KMS-11 (cell line): Measurements from ENCODE around the gene COL26A1.

ENCODE experiments used
- H2AFZ ChIP-seq: fragments of 200-600 bp; sonication (generic); 2 replicates; pipeline ENCODE4 v1.6.1; 2016; ENCODE audit warnings: antibody characterized with exemption, mixed run types, low read depth
- H3K27ac ChIP-seq: fragments of 200-600 bp; sonication (generic); 2 replicates; pipeline ENCODE4 v1.6.1; 2016; ENCODE audit warnings: mild to moderate bottlenecking, mixed run types
- H3K27me3 ChIP-seq: fragments of 200-600 bp; sonication (generic); 2 replicates; pipeline ENCODE4 v1.6.1; 2017; ENCODE audit warnings: mild to moderate bottlenecking, low read depth, mixed run types, moderate library complexity; ENCODE audit not compliant: insufficient read depth
- H3K36me3 ChIP-seq: fragments of 200-600 bp; sonication (generic); 2 replicates; pipeline ENCODE4 v1.6.1; 2017; ENCODE audit warnings: mild to moderate bottlenecking, mixed run types; ENCODE audit not compliant: insufficient read depth
- H3K4me1 ChIP-seq: fragments of 200-600 bp; sonication (generic); 2 replicates; pipeline ENCODE4 v1.6.1; 2016; ENCODE audit warnings: mild to moderate bottlenecking, low read depth, mixed run types; ENCODE audit not compliant: poor library complexity, severe bottlenecking
- H3K4me2 ChIP-seq: fragments of 200-600 bp; sonication (generic); 2 replicates; pipeline ENCODE4 v1.7.0; 2016; ENCODE audit warnings: mild to moderate bottlenecking, mixed run types
- H3K4me3 ChIP-seq: fragments of 200-600 bp; sonication (generic); IDR thresholded peaks from 2 replicates; pipeline ENCODE4 v1.6.1; 2017; ENCODE audit warnings: low read depth, low read length, mixed read lengths; ENCODE audit not compliant: insufficient read depth
- H3K79me2 ChIP-seq: fragments of 200-600 bp; sonication (generic); 2 replicates; pipeline ENCODE4 v1.6.1; 2016; ENCODE audit warnings: low read depth, mixed run types; ENCODE audit not compliant: insufficient read depth
- H3K9ac ChIP-seq: fragments of 200-600 bp; sonication (generic); 2 replicates; pipeline ENCODE4 v1.6.1; 2016; ENCODE audit warnings: mild to moderate bottlenecking, mixed run types
- H4K20me1 ChIP-seq: fragments of 200-600 bp; sonication (generic); 2 replicates; pipeline ENCODE4 v1.6.1; 2016; ENCODE audit warnings: mild to moderate bottlenecking, mixed run types; ENCODE audit not compliant: insufficient read depth
- TF ChIP-seq, protein P1 (sequence below): fragments of 200-600 bp; sonication (generic); conservative IDR thresholded peaks from 2 replicates; pipeline ENCODE4 v1.6.1; 2017; ENCODE audit warnings: low read depth, mild to moderate bottlenecking, antibody characterized with exemption, low read length, moderate library complexity, mixed read lengths

Gene COL26A1

DNA sequence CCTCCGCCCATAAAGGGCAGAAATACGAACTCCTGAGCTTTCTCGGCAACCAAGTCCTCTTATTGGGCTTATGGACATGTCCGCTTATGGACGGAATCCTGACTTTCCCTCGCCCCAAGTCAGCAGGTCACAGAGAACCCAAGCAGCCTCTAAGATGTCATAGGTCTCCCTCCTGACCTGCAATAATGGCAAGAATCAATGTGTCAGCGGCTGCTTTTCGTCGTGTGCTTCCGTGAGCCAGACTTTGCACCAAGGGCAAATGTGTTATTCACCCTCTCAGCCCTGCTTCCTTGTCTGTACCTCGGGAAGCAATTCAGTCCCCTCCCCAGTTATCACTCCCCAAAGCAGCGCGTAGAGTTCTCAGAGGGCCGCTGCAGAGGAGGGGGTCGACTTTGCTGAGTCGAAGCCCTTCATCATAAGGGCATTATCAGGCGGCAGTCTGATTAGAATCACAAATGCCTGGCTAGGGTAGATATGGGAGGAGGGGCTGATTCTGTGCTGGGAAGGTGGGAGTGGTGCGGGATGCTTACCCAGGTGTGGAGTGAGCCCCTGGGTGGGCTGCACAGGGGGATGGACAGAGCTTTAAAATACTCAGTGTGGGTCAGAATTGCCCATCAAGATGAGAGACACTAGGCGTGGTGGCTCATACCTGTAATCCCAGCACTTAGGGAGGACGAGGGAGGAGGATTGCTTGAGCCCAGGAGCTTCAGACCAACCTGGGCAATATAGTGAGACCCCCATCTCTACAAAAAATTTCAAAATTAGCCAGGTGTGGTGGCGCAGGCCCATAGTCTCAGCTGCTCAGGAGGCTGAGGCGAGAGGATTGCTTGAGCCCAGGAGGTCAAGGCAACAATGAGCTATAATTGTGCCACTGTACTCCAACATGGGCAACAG lies 36.0 kb downstream of the COL26A1 start:
- Histone ChIP-seq H3K27ac (no peak overlapping the region), H3K4me1 (no peaks in the 10 kb centered on the region), H2AFZ (no peak overlapping the region), H3K9ac (no peak overlapping the region), H3K79me2 (no peaks in the 10 kb centered on the region), H3K27me3 (peaks cover 69% of the 10 kb centered on the region), H3K36me3 (no peaks in the 10 kb centered on the region), H4K20me1 (no peaks in the 10 kb centered on the region), H3K4me3 (no peak overlapping the region), H3K4me2 (no peak overlapping the region)
- TF ChIP-seq, protein P1, sequence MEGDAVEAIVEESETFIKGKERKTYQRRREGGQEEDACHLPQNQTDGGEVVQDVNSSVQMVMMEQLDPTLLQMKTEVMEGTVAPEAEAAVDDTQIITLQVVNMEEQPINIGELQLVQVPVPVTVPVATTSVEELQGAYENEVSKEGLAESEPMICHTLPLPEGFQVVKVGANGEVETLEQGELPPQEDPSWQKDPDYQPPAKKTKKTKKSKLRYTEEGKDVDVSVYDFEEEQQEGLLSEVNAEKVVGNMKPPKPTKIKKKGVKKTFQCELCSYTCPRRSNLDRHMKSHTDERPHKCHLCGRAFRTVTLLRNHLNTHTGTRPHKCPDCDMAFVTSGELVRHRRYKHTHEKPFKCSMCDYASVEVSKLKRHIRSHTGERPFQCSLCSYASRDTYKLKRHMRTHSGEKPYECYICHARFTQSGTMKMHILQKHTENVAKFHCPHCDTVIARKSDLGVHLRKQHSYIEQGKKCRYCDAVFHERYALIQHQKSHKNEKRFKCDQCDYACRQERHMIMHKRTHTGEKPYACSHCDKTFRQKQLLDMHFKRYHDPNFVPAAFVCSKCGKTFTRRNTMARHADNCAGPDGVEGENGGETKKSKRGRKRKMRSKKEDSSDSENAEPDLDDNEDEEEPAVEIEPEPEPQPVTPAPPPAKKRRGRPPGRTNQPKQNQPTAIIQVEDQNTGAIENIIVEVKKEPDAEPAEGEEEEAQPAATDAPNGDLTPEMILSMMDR, result no peak

DNA sequence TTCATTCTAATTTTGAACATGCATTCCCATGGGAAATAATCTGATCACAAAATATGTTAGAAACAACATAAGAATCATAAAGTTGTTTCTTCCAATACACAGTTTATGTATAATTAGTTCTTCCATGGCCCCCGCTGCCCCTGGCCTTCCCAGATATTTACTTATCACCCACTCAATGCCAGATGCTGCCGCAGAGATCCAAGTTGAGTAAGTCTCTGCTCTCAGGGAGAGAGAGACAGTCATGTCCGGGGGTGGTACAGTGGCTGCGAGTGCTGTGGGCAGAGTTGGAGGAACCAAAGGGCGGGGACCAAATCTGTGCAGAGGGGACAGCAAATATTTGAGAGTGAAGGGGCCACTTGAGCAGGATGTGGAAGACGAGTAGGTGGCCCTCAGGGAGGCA lies 37.1 kb downstream of the COL26A1 start:
- no peak overlapping the region for H3K27ac ChIP-seq
- TF ChIP-seq, protein P1, result no peak
- H2AFZ ChIP-seq, result no peak overlapping the region
- no peaks in the 10 kb centered on the region for H4K20me1 ChIP-seq
- no peak overlapping the region for H3K9ac ChIP-seq
- H3K4me3 ChIP-seq, result no peak overlapping the region
- no peaks in the 10 kb centered on the region for H3K36me3 ChIP-seq
- no peaks in the 10 kb centered on the region for H3K4me1 ChIP-seq
- no peak overlapping the region for H3K4me2 ChIP-seq
- no peaks in the 10 kb centered on the region for H3K79me2 ChIP-seq
- H3K27me3 ChIP-seq, result peaks cover 71% of the 10 kb centered on the region

DNA sequence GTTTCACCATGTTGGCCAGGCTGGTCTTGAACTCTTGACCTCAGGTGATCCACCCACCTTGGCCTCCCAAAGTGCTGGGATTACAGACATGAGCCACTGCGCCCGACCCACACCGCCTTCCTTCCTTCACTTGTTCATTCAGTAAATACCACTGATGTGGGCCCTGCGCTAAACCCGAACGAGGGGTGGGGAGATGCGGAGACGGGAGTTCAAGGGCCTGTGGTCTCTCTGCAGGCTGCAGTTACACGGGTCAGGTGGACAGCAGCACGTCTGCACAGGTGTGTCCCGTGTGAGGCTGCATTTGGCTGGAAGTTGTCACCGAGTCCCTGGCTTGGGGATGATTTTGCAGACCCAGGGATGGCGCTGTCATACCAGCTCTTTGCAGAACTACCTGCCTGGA lies 38.1 kb downstream of the COL26A1 start:
- H3K27me3 ChIP-seq, result peaks cover 74% of the 10 kb centered on the region
- no peaks in the 10 kb centered on the region for H4K20me1 ChIP-seq
- H3K36me3 ChIP-seq, result no peaks in the 10 kb centered on the region
- no peak overlapping the region for H3K4me2 ChIP-seq
- no peak overlapping the region for H3K27ac ChIP-seq
- no peak overlapping the region for H3K4me3 ChIP-seq
- TF ChIP-seq, protein P1, result no peak
- no peaks in the 10 kb centered on the region for H3K4me1 ChIP-seq
- H3K9ac ChIP-seq, result no peak overlapping the region
- no peaks in the 10 kb centered on the region for H3K79me2 ChIP-seq
- no peak overlapping the region for H2AFZ ChIP-seq

DNA sequence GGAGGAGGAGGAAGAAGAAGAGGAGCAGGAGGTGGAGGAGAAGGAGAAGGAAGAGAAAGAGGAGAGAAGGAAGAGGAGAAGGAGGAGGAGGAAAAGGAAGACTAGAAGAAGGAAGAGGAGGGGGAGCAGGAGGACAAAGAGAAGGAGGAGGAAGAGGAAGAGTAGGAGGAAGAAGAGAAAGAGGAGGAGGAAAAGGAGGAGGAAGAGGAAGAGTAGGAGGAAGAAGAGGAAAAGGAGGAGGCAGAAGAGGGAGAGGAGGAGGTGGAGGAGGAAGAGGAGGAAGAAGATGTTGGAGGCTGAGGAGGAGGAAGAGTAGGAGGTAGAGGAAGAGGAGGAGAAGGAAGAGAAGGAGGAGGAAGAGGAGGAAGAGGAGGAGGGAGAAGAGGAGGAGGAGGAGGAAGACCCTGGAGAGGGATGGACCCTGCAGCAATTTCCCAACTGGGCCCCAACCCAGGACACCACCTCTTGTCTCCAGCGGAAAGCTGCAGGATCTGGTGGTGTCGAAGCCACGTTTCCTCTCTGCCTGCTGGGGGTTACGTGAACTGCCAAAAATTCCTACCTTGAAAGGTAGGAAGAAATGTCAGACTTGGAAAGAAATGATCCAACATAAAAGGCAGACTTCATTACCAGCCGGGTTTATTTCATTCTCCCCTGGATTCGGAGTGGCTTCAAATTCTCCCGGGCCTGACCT lies 38.9 kb downstream of the COL26A1 start:
- no peak overlapping the region for H2AFZ ChIP-seq
- no peaks in the 10 kb centered on the region for H4K20me1 ChIP-seq
- H3K4me3 ChIP-seq, result no peak overlapping the region
- peaks cover 80% of the 10 kb centered on the region for H3K27me3 ChIP-seq
- H3K36me3 ChIP-seq, result no peaks in the 10 kb centered on the region
- no peak overlapping the region for H3K27ac ChIP-seq
- H3K4me1 ChIP-seq, result no peaks in the 10 kb centered on the region
- TF ChIP-seq, protein P1, result no peak
- H3K4me2 ChIP-seq, result no peak overlapping the region
- no peak overlapping the region for H3K9ac ChIP-seq
- no peaks in the 10 kb centered on the region for H3K79me2 ChIP-seq
